HL-60 (cell line): ENCODE measurements around the gene CYP27A1.

Experiments
- POLR2AphosphoS5 ChIP-seq: IDR thresholded peaks from 2 replicates; pipeline ENCODE4 v1.6.1; 2012; ENCODE audit warnings: low read depth
- TF ChIP-seq, protein P1 (sequence below): IDR thresholded peaks from one replicate; pipeline ENCODE4 v1.5.1; 2011; ENCODE audit warnings: low read length, control low read depth, inconsistent platforms; ENCODE audit not compliant: insufficient read depth

DNA sequence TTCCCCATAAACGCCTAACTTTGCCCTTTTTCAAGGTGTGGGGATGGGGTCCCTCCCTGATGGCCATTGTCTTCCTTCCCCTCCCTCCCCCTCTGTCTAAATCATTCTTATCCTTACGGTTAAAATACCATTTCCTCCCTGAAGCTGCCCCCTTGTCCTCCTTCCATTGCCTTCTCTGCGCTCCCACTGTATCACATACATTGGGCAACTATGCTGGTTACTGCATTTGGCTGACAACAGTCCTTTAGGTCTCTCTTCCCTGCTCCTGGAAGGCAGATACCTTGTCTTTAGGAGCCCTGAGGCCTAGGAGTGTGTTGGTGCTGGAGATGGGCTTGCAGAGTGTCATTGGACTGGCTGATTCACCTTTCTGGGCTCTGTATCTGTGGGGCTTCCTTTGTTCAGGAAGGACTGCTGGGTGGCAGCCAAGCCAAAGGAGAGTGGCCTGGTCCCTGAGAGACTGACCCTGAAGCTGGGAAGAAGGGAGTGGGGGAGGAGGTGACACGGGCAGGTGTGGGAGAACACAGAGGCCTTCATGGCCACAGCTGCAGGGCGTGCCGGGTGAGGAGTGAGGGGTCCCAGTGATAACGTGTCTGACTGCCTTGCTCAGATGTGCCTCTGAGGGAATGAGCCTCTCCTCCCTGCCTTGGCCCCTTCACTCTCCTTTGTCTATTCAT is 79.8 kb downstream of the CYP27A1 start:
- TF ChIP-seq, protein P1, sequence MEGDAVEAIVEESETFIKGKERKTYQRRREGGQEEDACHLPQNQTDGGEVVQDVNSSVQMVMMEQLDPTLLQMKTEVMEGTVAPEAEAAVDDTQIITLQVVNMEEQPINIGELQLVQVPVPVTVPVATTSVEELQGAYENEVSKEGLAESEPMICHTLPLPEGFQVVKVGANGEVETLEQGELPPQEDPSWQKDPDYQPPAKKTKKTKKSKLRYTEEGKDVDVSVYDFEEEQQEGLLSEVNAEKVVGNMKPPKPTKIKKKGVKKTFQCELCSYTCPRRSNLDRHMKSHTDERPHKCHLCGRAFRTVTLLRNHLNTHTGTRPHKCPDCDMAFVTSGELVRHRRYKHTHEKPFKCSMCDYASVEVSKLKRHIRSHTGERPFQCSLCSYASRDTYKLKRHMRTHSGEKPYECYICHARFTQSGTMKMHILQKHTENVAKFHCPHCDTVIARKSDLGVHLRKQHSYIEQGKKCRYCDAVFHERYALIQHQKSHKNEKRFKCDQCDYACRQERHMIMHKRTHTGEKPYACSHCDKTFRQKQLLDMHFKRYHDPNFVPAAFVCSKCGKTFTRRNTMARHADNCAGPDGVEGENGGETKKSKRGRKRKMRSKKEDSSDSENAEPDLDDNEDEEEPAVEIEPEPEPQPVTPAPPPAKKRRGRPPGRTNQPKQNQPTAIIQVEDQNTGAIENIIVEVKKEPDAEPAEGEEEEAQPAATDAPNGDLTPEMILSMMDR = no peak
- no peak for TF ChIP-seq POLR2AphosphoS5
